CD4-positive, alpha-beta T cell treated with Interleukin-1 beta for 1 hour (primary cell): Measurements from ENCODE around the gene ARHGAP22.
A peak's percentile ranks its signal among the peaks of the same experiment; 100 is the strongest.
"Not testable (repeated sequence)": the region's sequence is repeated elsewhere in the genome, so short reads cannot be mapped to it uniquely, and the experiment has no call there.

Source experiments
- DNase-seq, 2 donors: peaks; one replicate each; pipeline ENCODE4 v3.0.0-alpha.2; 2020 to 2022

ARHGAP22 gene

GRCh38 chr10:48604991-48605508, at the start of gene ARHGAP22:
Gene ARHGAP22 (minus strand): TSS chr10:48605073. CDS start chr10:48604796, 277 bp downstream.
- DNase-seq, result peak in 1 of 2 donors; percentile 32

GRCh38 chr10:48653944-48654698, 49.2 kb upstream of the ARHGAP22 start:
- DNase-seq, result no peak

GRCh38 chr10:48653347-48653746, 48.5 kb upstream of the ARHGAP22 start:
- no peak for DNase-seq

- DNase-seq, result no peak
Observed at GRCh38 chr10:48652344-48652743, 47.5 kb upstream of the ARHGAP22 start.

GRCh38 chr10:48651839-48652238, 47.0 kb upstream of the ARHGAP22 start:
- no peak for DNase-seq

GRCh38 chr10:48651293-48651692, 46.4 kb upstream of the ARHGAP22 start:
- DNase-seq, result no peak

- DNase-seq, result no peak
Observed at GRCh38 chr10:48649349-48649944, 44.6 kb upstream of the ARHGAP22 start.

- DNase-seq, result no peak
Observed at GRCh38 chr10:48648172-48648942, 43.5 kb upstream of the ARHGAP22 start.

GRCh38 chr10:48647073-48647472, 42.2 kb upstream of the ARHGAP22 start:
- DNase-seq, result not testable (repeated sequence)

- DNase-seq, result no peak
Observed at GRCh38 chr10:48645600-48645999, 40.7 kb upstream of the ARHGAP22 start.

- not testable (repeated sequence) for DNase-seq
Observed at GRCh38 chr10:48641099-48641690, 36.3 kb upstream of the ARHGAP22 start.

- no peak for DNase-seq
Observed at GRCh38 chr10:48640326-48640725, 35.5 kb upstream of the ARHGAP22 start.

GRCh38 chr10:48639632-48640031, 34.8 kb upstream of the ARHGAP22 start:
- DNase-seq, result no peak

- DNase-seq, result no peak
Observed at GRCh38 chr10:48638739-48639527, 34.1 kb upstream of the ARHGAP22 start.

GRCh38 chr10:48638158-48638557, 33.3 kb upstream of the ARHGAP22 start:
- DNase-seq, result no peak

- DNase-seq, result no peak
Observed at GRCh38 chr10:48636901-48637300, 32.0 kb upstream of the ARHGAP22 start.

- no peak for DNase-seq
Observed at GRCh38 chr10:48636231-48636630, 31.4 kb upstream of the ARHGAP22 start.

GRCh38 chr10:48634984-48635557, 30.2 kb upstream of the ARHGAP22 start:
- no peak for DNase-seq

- DNase-seq, result peak in 1 of 2 donors; percentile 70
Observed at GRCh38 chr10:48634198-48634983, 29.5 kb upstream of the ARHGAP22 start.

GRCh38 chr10:48633381-48634197, 28.7 kb upstream of the ARHGAP22 start:
- no peak for DNase-seq
